22Rv1 (cell line): ENCODE results near the gene SLC25A13.

ENCODE experiments used
- H3K27ac ChIP-seq: fragments of 450-650 bp; 2 replicates; pipeline ENCODE4 v1.5.1; 2017
- ZFX ChIP-seq: fragments of 450-650 bp; IDR thresholded peaks from 2 replicates; pipeline ENCODE4 v1.6.1; 2017; ENCODE audit warnings: antibody characterized with exemption, borderline replicate concordance
- TF ChIP-seq, protein P1 (sequence below): fragments of 450-650 bp; IDR thresholded peaks from 2 replicates; pipeline ENCODE4 v1.5.1; 2017; ENCODE audit warnings: mild to moderate bottlenecking

The SLC25A13 gene

DNA sequence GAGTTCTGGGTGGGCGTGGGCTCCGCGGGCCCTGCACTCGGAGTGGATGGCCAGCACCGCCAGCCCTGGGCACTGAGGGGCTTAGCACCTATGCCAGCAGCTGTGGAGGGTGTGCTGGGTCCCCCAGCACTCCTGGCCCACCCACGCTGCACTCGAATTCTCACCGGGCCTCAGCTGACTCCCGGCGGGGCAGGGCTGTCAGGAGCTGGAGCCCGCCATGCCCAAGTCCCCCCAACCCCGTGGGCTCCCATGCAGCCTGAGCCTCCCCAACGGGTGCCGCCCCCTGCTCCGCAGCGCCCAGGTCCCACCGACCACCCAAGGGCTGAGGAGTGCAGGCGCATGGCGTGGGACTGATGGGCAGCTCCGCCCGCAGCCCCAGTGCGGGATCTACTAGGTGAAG lies 93.1 kb downstream of the SLC25A13 start:
- TF ChIP-seq ZFX = no peak
- TF ChIP-seq, protein P1, sequence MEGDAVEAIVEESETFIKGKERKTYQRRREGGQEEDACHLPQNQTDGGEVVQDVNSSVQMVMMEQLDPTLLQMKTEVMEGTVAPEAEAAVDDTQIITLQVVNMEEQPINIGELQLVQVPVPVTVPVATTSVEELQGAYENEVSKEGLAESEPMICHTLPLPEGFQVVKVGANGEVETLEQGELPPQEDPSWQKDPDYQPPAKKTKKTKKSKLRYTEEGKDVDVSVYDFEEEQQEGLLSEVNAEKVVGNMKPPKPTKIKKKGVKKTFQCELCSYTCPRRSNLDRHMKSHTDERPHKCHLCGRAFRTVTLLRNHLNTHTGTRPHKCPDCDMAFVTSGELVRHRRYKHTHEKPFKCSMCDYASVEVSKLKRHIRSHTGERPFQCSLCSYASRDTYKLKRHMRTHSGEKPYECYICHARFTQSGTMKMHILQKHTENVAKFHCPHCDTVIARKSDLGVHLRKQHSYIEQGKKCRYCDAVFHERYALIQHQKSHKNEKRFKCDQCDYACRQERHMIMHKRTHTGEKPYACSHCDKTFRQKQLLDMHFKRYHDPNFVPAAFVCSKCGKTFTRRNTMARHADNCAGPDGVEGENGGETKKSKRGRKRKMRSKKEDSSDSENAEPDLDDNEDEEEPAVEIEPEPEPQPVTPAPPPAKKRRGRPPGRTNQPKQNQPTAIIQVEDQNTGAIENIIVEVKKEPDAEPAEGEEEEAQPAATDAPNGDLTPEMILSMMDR = no peak
- no peak overlapping the region for H3K27ac ChIP-seq

DNA sequence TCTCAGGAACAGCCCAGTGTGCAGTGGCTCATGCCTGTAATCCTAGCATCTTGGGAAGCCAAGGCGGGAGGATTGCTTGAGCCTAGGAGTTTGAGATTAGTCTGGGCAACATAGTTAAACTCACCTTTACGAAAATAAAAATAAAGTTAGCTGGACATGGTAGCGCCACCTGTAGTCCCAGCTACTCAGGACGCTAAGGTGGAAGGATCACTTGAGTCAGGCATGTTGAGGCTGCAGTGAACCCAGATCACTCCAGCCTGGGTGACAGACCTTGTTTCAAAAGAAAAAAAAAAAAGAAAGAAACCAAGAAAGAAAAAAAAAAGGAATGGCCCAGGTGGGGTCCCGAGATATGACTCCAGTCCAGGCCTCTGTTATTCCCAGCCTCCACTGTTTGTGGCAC lies 96.6 kb downstream of the SLC25A13 start:
- TF ChIP-seq ZFX = no peak
- TF ChIP-seq, protein P1 = no peak
- H3K27ac ChIP-seq = no peak overlapping the region

DNA sequence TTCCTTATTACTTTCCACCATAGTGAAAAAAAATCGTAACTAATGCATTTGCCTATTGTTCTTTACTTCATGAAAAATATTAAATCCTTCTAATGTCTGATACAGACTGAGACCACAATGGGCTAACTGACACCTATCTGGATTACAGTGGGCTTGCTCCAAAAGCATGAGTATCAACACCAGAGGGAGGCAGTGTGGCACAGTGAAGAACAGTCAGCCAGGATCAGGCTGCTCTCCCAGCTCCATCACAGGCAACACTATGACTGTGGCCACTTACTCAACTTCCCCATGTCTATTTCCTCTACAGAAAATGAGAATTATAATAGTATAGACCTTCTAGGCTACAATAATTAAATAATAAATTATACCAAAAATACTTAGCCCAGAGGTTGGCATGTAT lies 97.2 kb downstream of the SLC25A13 start:
- H3K27ac ChIP-seq = no peak overlapping the region
- TF ChIP-seq, protein P1 = peak; percentile 14; the same call in 1 of the 2 replicates
- TF ChIP-seq ZFX = no peak

DNA sequence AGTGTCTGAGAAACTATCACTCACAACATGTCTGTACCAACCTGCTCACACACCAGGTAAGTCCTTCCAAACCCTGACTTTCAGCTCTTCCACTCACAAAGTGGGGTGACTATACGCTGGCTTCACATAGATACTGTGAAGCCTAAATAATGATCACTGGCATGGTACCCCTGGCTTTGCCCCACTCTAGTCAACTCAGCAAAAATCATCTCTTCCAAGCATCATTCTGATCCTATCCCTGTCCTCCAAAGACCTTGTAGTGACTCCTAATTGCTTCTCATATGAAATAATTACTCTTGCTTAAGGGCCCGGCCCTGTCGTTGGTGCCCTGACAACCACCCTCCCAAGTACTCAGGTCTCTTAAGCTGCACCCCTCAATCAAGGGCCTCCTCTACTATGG lies 97.8 kb downstream of the SLC25A13 start:
- H3K27ac ChIP-seq = no peak overlapping the region
- TF ChIP-seq, protein P1 = no peak
- no peak for TF ChIP-seq ZFX

DNA sequence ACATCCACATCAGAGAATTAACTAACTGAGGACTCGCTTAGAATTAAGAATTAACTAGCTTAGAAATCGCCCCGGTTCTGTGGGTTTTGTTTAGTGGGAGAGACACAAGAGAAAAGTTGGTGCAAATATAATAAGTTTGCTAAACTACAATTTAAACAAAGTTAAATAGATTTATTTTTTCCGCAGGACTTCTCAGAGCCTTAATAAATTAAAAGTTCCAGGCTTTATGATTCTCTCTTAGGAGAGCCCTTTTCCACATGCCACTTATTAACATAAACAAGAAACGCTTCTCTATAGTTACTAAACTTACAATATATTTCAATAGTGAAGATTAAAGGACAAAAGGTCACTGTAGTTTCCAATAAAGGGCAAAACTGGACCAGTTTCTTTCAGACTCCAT lies 100.0 kb downstream of the SLC25A13 start:
- H3K27ac ChIP-seq = no peak overlapping the region
- TF ChIP-seq ZFX = no peak
- TF ChIP-seq, protein P1 = no peak

DNA sequence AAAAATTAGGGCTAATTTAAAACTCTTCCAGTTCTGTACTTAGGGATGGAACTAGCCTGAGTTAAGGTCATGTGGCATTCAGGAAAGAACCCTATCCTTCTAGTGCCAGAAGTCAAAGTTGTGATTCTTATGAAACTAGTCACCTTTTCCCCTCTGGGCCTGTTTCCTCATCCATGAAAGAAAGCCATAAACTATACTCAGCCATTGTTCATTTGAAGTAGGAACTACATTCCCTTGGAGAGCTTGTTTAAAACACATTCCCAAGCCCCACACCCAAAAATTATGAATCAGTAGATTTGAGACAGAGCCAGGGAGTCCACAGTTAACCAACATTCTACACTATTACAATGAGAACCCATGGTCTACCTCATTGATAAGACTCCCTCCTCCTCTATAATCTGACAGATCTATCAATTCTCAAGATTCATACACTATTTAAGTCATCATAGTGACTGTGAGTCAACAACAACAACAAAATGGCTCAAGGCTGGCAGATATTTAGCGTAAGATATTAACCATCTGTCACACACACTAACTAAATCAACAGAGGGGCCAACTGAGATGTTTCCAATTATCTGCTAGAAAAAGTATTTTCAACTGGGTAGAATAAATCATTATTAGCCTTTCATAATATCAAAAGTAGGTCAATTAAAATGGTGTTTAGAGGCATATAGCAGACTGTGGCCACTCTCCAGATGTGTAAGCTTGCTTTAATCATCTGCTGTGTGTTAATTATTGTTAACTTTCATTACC lies 102.3 kb downstream of the SLC25A13 start:
- H3K27ac ChIP-seq = no peak overlapping the region

DNA sequence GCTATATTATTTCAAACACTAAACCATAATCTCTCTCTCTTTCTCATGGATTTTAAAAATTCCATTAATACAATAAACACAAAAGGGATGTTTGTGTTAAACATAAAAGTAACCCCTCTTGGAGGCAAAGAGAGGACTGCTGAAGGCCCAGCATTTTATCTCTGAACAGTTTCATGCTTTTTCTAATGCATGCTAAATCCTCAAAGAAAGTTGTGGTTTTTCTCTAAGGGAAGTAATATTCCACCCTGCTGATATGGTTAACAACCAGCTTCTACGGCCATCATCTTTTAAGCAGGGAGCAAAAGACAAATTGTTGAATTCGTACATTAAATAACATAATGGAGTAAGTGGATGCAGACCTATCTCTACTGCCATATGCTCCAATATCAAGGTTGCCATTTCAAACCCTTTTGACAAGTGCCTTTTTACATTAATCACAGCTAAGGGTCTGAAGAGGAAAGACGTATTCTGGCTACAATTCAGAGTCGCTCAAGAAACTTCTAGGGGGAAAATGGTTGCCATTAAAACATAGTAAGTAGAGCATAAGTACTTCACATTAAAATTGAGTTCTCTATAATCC lies 103.1 kb downstream of the SLC25A13 start:
- H3K27ac ChIP-seq = no peak overlapping the region
- TF ChIP-seq, protein P1 = no peak
- TF ChIP-seq ZFX = no peak

More for the DNA sequence above, 102.3 kb downstream of the SLC25A13 start:
- TF ChIP-seq ZFX = no peak
- TF ChIP-seq, protein P1 = no peak
